Liver (tissue), 9 donors: ENCODE data around the gene SORD. TPM values are rescaled to one million over a fixed set of nuclear protein-coding genes. Genes with fewer than 3 reads are reported as not detected.
"Not testable (repeated sequence)": the region's sequence is repeated elsewhere in the genome, so short reads cannot be mapped to it uniquely, and the experiment has no call there.

ENCODE experiments used
- DNase-seq: peaks from one replicate; pipeline ENCODE4 v3.0.0-alpha.2; 2017; ENCODE audit warnings: low spot score
- H3K27ac ChIP-seq, 2 donors: one replicate each; pipeline ENCODE4 v1.7.0; 2013; ENCODE audit warnings: inconsistent platforms in 2 of 2, low read length in 2 of 2, control low read depth in 1 of 2, low read depth in 1 of 2, mild to moderate bottlenecking in 1 of 2
- H3K27me3 ChIP-seq, 4 donors: one replicate each; pipeline versions ENCODE4 v1.6.1 to v1.7.0; 2013; ENCODE audit warnings: low read length in 3 of 4, inconsistent platforms in 1 of 4, mild to moderate bottlenecking in 1 of 4, moderate library complexity in 1 of 4; ENCODE audit not compliant: control insufficient read depth in 4 of 4, insufficient read depth in 4 of 4
- H3K36me3 ChIP-seq, 4 donors: one replicate each; pipeline versions ENCODE4 v1.6.1 to v1.7.0; 2013; ENCODE audit warnings: low read length in 3 of 4, mild to moderate bottlenecking in 3 of 4, low read depth in 1 of 4, moderate library complexity in 1 of 4; ENCODE audit not compliant: control insufficient read depth in 4 of 4, insufficient read depth in 3 of 4
- H3K4me1 ChIP-seq, 4 donors: one replicate each; pipeline versions ENCODE4 v1.6.1 to v1.7.0; 2013; ENCODE audit warnings: low read length in 3 of 4, mild to moderate bottlenecking in 3 of 4, moderate library complexity in 1 of 4; ENCODE audit not compliant: control insufficient read depth in 4 of 4, insufficient read depth in 4 of 4
- H3K4me3 ChIP-seq, 3 donors: one replicate each; pipeline versions ENCODE4 v1.6.1 to v1.7.0; 2013; ENCODE audit warnings: low read length in 3 of 3, control low read depth in 1 of 3, low read depth in 1 of 3, mild to moderate bottlenecking in 1 of 3
- H3K9ac ChIP-seq, 2 donors: one replicate each; pipeline ENCODE4 v1.7.0; 2013; ENCODE audit warnings: low read length in 2 of 2, mild to moderate bottlenecking in 2 of 2, moderate library complexity in 2 of 2, control low read depth in 1 of 2, low read depth in 1 of 2
- H3K9me3 ChIP-seq, 4 donors: one replicate each; pipeline versions ENCODE4 v1.6.1 to v1.7.0; 2013; ENCODE audit warnings: low read length in 3 of 4; ENCODE audit not compliant: control insufficient read depth in 4 of 4
- FOXA2 ChIP-seq: IDR thresholded peaks from 2 replicates; pipeline ENCODE4 v1.6.1; 2016; ENCODE audit warnings: antibody characterized with exemption
- HNF4A ChIP-seq, 2 donors: conservative IDR thresholded peaks; 2 replicates each; pipeline ENCODE4 v1.6.1; 2016; ENCODE audit warnings: antibody characterized with exemption in 2 of 2, mild to moderate bottlenecking in 2 of 2
- JUND ChIP-seq, 2 donors: IDR thresholded peaks; 2 replicates each; pipeline ENCODE4 v1.6.1; 2016; ENCODE audit warnings: antibody characterized with exemption in 2 of 2
- RXRA ChIP-seq, 2 donors: IDR thresholded peaks; 2 replicates each; pipeline ENCODE4 v1.6.1; 2017 to 2018; ENCODE audit warnings: antibody characterized with exemption in 2 of 2, mild to moderate bottlenecking in 1 of 2
- YY1 ChIP-seq: IDR thresholded peaks from 2 replicates; pipeline ENCODE4 v1.6.1; 2016; ENCODE audit warnings: antibody characterized with exemption, mild to moderate bottlenecking
- WGBS: extraction: QIAGEN DNeasy Blood & Tissue Kit; methylation state at CpG from one replicate; pipeline ENCODE4 v1.1.7; 2013; 5-methylcytosine and 5-hydroxymethylcytosine counted together
- polyA plus RNA-seq, 2 donors: library from polyadenylated mRNA; stranded (reverse) in 1 of 2; unstranded in 1 of 2; fragments of 200-250 nt in 1 of 2; fragments of >200 nt in 1 of 2; fragmentation: Nextera tagmentation in 1 of 2; extraction: Ambion mirVana in 1 of 2; gene quantifications; one replicate each; pipeline versions ENCODE4 v1.2.1 to v1.2.3, GENCODE V29; 2013 to 2015
- total RNA-seq, 2 donors: library from RNA; depleted of rRNA; stranded (reverse); fragments of >200 nt; gene quantifications; one replicate each; pipeline ENCODE4 v1.2.3, GENCODE V29; 2014
- donor health status: healthy.
- donor health status: healthy.
- donor health status: healthy.
- donor health status: healthy.
- donor health status: healthy.

The SORD gene
- total and polyA plus RNA-seq, 4 donors, result 75.5 to 169 (median 167) TPM

- peak; percentile 70 for TF ChIP-seq YY1
- TF ChIP-seq HNF4A (conservative IDR thresholded peaks at IDR 0.05), result peak in 1 of 2 donors; percentile 28
- WGBS, result 29% methylated on average over 2 of the region's 2 CpGs
- H3K27ac ChIP-seq, H3K36me3 ChIP-seq, H3K9me3 ChIP-seq, H3K4me1 ChIP-seq, DNase-seq, H3K9ac ChIP-seq, H3K4me3 ChIP-seq, H3K27me3 ChIP-seq: not testable (repeated sequence)
These were observed 54.4 kb downstream of the SORD start for GRCh38 chr15:45077391-45077790.

DNA sequence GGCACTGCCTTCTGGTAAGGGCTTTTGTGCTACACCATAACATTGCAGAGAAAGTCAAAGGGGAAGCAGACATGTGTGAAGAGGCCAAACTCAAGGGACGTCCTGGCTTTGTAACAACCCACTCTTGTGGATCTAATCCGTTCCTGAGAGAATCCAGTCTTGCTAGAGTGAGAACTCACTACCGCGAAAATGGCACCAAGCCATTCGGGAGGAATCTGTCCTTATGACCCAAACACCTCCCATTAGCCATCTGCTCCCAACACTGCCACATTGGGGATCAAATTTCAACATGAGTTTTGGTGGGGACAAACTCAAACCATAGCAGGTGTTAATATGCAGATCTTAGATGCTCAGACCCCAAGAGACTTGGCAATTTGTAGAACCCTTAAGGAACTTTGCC lies 56.2 kb downstream of the SORD start:
- WGBS, result 76% methylated on average over 5 of the region's 5 CpGs
- DNase-seq, H3K27ac ChIP-seq: not testable (repeated sequence)

GRCh38 chr15:45079628-45080246 lies 56.7 kb downstream of the SORD start:
- not testable (repeated sequence) for H3K4me3 ChIP-seq, H3K9ac ChIP-seq, H3K36me3 ChIP-seq, H3K27me3 ChIP-seq, DNase-seq, H3K4me1 ChIP-seq, H3K9me3 ChIP-seq, H3K27ac ChIP-seq
- WGBS, result 92% methylated on average over 5 of the region's 5 CpGs

More for the DNA sequence above, 56.2 kb downstream of the SORD start:
- H3K4me1 ChIP-seq, H3K9me3 ChIP-seq, H3K4me3 ChIP-seq, H3K9ac ChIP-seq, H3K27me3 ChIP-seq, H3K36me3 ChIP-seq: not testable (repeated sequence)

DNA sequence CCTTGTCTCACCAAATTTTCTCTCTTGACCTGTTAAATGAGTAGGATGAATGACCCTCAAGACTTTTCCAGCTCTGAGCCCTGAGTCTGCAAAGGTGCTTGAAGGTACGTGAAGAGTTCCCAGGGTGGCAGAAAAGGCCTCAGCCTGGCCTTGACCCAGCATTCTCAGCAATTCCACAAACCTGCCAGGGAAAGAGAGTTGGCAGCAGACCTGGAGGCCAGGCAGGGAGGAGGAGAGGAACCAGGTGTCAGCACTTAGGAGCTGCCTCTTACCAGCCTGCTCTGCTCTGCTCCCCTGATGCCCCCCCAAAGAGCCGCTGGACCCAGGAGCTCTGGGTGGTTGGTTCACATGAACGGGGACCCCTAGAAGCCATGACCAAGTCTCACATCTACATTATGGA lies 57.6 kb downstream of the SORD start:
- H3K27ac ChIP-seq, H3K4me3 ChIP-seq: not testable (repeated sequence)
- WGBS, result 93% methylated on average over 2 of the region's 3 CpGs

DNA sequence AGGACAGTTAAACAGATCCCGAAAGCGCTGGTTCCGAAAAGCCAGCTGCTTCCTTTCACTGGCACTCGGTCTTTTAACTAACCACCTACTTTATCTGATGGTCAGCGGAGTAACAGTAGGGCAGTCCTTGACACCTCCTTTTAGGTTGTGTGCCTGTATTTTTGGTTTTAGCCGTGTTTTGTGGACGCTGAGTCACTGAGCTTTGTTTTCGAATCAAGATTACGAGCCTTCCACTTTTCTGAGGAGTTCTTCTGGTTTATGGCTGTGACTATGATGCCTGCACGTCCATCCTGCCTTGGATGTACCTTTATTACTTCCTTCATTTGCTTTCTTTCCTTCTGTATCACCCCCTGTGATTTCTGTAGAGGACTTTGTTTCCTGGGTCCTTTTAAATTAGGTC lies 59.4 kb downstream of the SORD start:
- not testable (repeated sequence) for H3K4me1 ChIP-seq, H3K27me3 ChIP-seq, DNase-seq, H3K9me3 ChIP-seq, H3K4me3 ChIP-seq, H3K27ac ChIP-seq, H3K9ac ChIP-seq, H3K36me3 ChIP-seq
- 92% methylated on average over 10 of the region's 10 CpGs for WGBS

More for the DNA sequence above, 57.6 kb downstream of the SORD start:
- DNase-seq, H3K4me1 ChIP-seq, H3K27me3 ChIP-seq, H3K9me3 ChIP-seq, H3K36me3 ChIP-seq, H3K9ac ChIP-seq: not testable (repeated sequence)

- TF ChIP-seq HNF4A (conservative IDR thresholded peaks at IDR 0.05) (peak in 1 of 2 donors; percentile 21), FOXA2 (peak; percentile 36), JUND (IDR thresholded peaks at IDR 0.05) (no peak), RXRA (IDR thresholded peaks at IDR 0.05) (peak in 1 of 2 donors; percentile 12)
- Histone ChIP-seq H3K9ac (no peak overlapping the region), H3K27me3 (no peaks in the 10 kb centered on the region), H3K4me1 (no peaks in the 10 kb centered on the region), H3K4me3 (no peak overlapping the region), H3K27ac (no peak overlapping the region), H3K9me3 (no peaks in the 10 kb centered on the region), H3K36me3 (no peaks in the 10 kb centered on the region)
- no peak for DNase-seq
These were observed 60.2 kb downstream of the SORD start for GRCh38 chr15:45083223-45083622.
